HG02885 (cell line): ENCODE measurements around the gene PTPRN2.

Experiments used
- ATAC-seq: cut with Tn5 transposase; IDR thresholded peaks from one replicate; pipeline ENCODE4 v1.9.1; 2021; ENCODE audit warnings: mild to moderate bottlenecking; ENCODE audit not compliant: unreplicated experiment, poor library complexity

PTPRN2 gene

GRCh38 chr7:158498443-158499081, 89.1 kb downstream of the PTPRN2 start:
- ATAC-seq = no peak

GRCh38 chr7:158497627-158498026, 90.0 kb downstream of the PTPRN2 start:
- no peak for ATAC-seq

GRCh38 chr7:158495786-158496185, 91.8 kb downstream of the PTPRN2 start:
- no peak for ATAC-seq

- ATAC-seq = no peak
Measured at GRCh38 chr7:158495216-158495615, 92.4 kb downstream of the PTPRN2 start.

- ATAC-seq = no peak
Measured at GRCh38 chr7:158494643-158495042, 93.0 kb downstream of the PTPRN2 start.

- no peak for ATAC-seq
Measured at GRCh38 chr7:158494162-158494586, 93.4 kb downstream of the PTPRN2 start.

GRCh38 chr7:158492367-158492764, 95.3 kb downstream of the PTPRN2 start:
- no peak for ATAC-seq

- no peak for ATAC-seq
Measured at GRCh38 chr7:158491094-158491493, 96.5 kb downstream of the PTPRN2 start.

GRCh38 chr7:158490171-158490782, 97.3 kb downstream of the PTPRN2 start:
- ATAC-seq = no peak

GRCh38 chr7:158489462-158490155, 98.0 kb downstream of the PTPRN2 start:
- no peak for ATAC-seq

GRCh38 chr7:158488181-158488971, 99.2 kb downstream of the PTPRN2 start:
- ATAC-seq = no peak

GRCh38 chr7:158487631-158488151, 99.9 kb downstream of the PTPRN2 start:
- no peak for ATAC-seq

GRCh38 chr7:158486919-158487318, 100.7 kb downstream of the PTPRN2 start:
- no peak for ATAC-seq

- ATAC-seq = no peak
Measured at GRCh38 chr7:158484801-158485531, 102.7 kb downstream of the PTPRN2 start.

GRCh38 chr7:158482480-158482879, 105.1 kb downstream of the PTPRN2 start:
- no peak for ATAC-seq

- no peak for ATAC-seq
Measured at GRCh38 chr7:158479664-158480025, 108.0 kb downstream of the PTPRN2 start.

GRCh38 chr7:158479021-158479663, 108.5 kb downstream of the PTPRN2 start:
- ATAC-seq = no peak

- no peak for ATAC-seq
Measured at GRCh38 chr7:158477866-158478265, 109.8 kb downstream of the PTPRN2 start.

- no peak for ATAC-seq
Measured at GRCh38 chr7:158476331-158476932, 111.2 kb downstream of the PTPRN2 start.
